Adipocyte (in vitro differentiated cells): ENCODE results near the gene SPEF1.

Experiments
- DNase-seq: peaks from one replicate; pipeline ENCODE4 v3.0.0-alpha.2; 2015; ENCODE audit warnings: low read depth
- H3K27me3 ChIP-seq: replicated peaks from 2 replicates; pipeline ENCODE4 v1.7.0; 2013; ENCODE audit warnings: mild to moderate bottlenecking, low read length, moderate library complexity; ENCODE audit not compliant: control insufficient read depth, insufficient read depth
- H3K36me3 ChIP-seq: 2 replicates; pipeline ENCODE4 v1.7.0; 2013; ENCODE audit warnings: low read length, mild to moderate bottlenecking, moderate library complexity; ENCODE audit not compliant: control insufficient read depth, insufficient read depth, severe bottlenecking
- H3K4me1 ChIP-seq: 2 replicates; pipeline ENCODE4 v1.7.0; 2013; ENCODE audit warnings: mild to moderate bottlenecking, low read length, moderate library complexity; ENCODE audit not compliant: control insufficient read depth, insufficient read depth
- H3K4me3 ChIP-seq: 2 replicates; pipeline ENCODE4 v1.7.0; 2013; ENCODE audit warnings: mild to moderate bottlenecking, low read length, moderate library complexity
- H3K9ac ChIP-seq: 2 replicates; pipeline ENCODE4 v1.7.0; 2013; ENCODE audit warnings: mild to moderate bottlenecking, low read length, moderate library complexity
- H3K9me3 ChIP-seq: 2 replicates; pipeline ENCODE4 v1.7.0; 2013; ENCODE audit warnings: mild to moderate bottlenecking, low read length, moderate library complexity; ENCODE audit not compliant: control insufficient read depth

SPEF1 gene

GRCh38 chr20:3751305-3751674 is 30.0 kb downstream of the SPEF1 start:
- Histone ChIP-seq H3K27me3 (peaks cover 3% of the 10 kb centered on the region), H3K4me1 (peaks cover 7% of the 10 kb centered on the region), H3K9ac (no peak overlapping the region), H3K36me3 (peaks cover 9% of the 10 kb centered on the region), H3K4me3 (no peak overlapping the region), H3K9me3 (no peaks in the 10 kb centered on the region)
- DNase-seq = no peak

- Histone ChIP-seq H3K4me3 (no peak overlapping the region), H3K4me1 (no peaks in the 10 kb centered on the region), H3K36me3 (peaks cover 1% of the 10 kb centered on the region), H3K27me3 (peaks cover 7% of the 10 kb centered on the region), H3K9me3 (no peaks in the 10 kb centered on the region), H3K9ac (no peak overlapping the region)
- no peak for DNase-seq
Observed at GRCh38 chr20:3749689-3750531, 31.3 kb downstream of the SPEF1 start.

- no peak overlapping the region for H3K4me3 ChIP-seq
- H3K9me3 ChIP-seq = no peaks in the 10 kb centered on the region
- DNase-seq = no peak
- H3K27me3 ChIP-seq = peaks cover 7% of the 10 kb centered on the region
- H3K36me3 ChIP-seq = no peaks in the 10 kb centered on the region
- H3K9ac ChIP-seq = no peak overlapping the region
- no peaks in the 10 kb centered on the region for H3K4me1 ChIP-seq
Observed at GRCh38 chr20:3749087-3749688, 32.1 kb downstream of the SPEF1 start.

GRCh38 chr20:3748073-3748472 is 33.2 kb downstream of the SPEF1 start:
- Histone ChIP-seq H3K9me3 (no peaks in the 10 kb centered on the region), H3K36me3 (no peaks in the 10 kb centered on the region), H3K4me3 (no peak overlapping the region), H3K9ac (no peak overlapping the region), H3K27me3 (peaks cover 7% of the 10 kb centered on the region), H3K4me1 (no peaks in the 10 kb centered on the region)
- no peak for DNase-seq

GRCh38 chr20:3747471-3747870 is 33.8 kb downstream of the SPEF1 start:
- Histone ChIP-seq H3K9me3 (no peaks in the 10 kb centered on the region), H3K36me3 (no peaks in the 10 kb centered on the region), H3K4me3 (no peak overlapping the region), H3K27me3 (peaks cover 7% of the 10 kb centered on the region), H3K4me1 (no peaks in the 10 kb centered on the region), H3K9ac (no peak overlapping the region)
- no peak for DNase-seq

GRCh38 chr20:3745686-3746173 is 35.5 kb downstream of the SPEF1 start:
- no peak overlapping the region for H3K9ac ChIP-seq
- H3K27me3 ChIP-seq = peaks cover 8% of the 10 kb centered on the region
- no peaks in the 10 kb centered on the region for H3K36me3 ChIP-seq
- no peaks in the 10 kb centered on the region for H3K4me1 ChIP-seq
- H3K9me3 ChIP-seq = no peaks in the 10 kb centered on the region
- DNase-seq = no peak
- H3K4me3 ChIP-seq = no peak overlapping the region

- Histone ChIP-seq H3K4me3 (no peak overlapping the region), H3K4me1 (no peaks in the 10 kb centered on the region), H3K36me3 (no peaks in the 10 kb centered on the region), H3K9ac (no peak overlapping the region), H3K9me3 (no peaks in the 10 kb centered on the region), H3K27me3 (peaks cover 11% of the 10 kb centered on the region)
- DNase-seq = no peak
Observed at GRCh38 chr20:3744806-3745685, 36.2 kb downstream of the SPEF1 start.

- no peak for DNase-seq
- H3K36me3 ChIP-seq = no peaks in the 10 kb centered on the region
- no peak overlapping the region for H3K4me3 ChIP-seq
- H3K9ac ChIP-seq = no peak overlapping the region
- H3K9me3 ChIP-seq = no peaks in the 10 kb centered on the region
- peaks cover 11% of the 10 kb centered on the region for H3K27me3 ChIP-seq
- H3K4me1 ChIP-seq = peaks cover 4% of the 10 kb centered on the region
Observed at GRCh38 chr20:3744037-3744436, 37.2 kb downstream of the SPEF1 start.

- Histone ChIP-seq H3K27me3 (peaks cover 11% of the 10 kb centered on the region), H3K9me3 (no peaks in the 10 kb centered on the region), H3K4me3 (no peak overlapping the region), H3K9ac (no peak overlapping the region), H3K36me3 (no peaks in the 10 kb centered on the region), H3K4me1 (peaks cover 12% of the 10 kb centered on the region)
- DNase-seq = no peak
Observed at GRCh38 chr20:3743251-3743650, 38.0 kb downstream of the SPEF1 start.

GRCh38 chr20:3741836-3742458 is 39.3 kb downstream of the SPEF1 start:
- H3K4me1 ChIP-seq = peaks cover 17% of the 10 kb centered on the region
- H3K9me3 ChIP-seq = no peaks in the 10 kb centered on the region
- peaks cover 9% of the 10 kb centered on the region for H3K27me3 ChIP-seq
- H3K4me3 ChIP-seq = no peak overlapping the region
- H3K9ac ChIP-seq = no peak overlapping the region
- no peaks in the 10 kb centered on the region for H3K36me3 ChIP-seq
- DNase-seq = no peak
